ENCODE measurements around the gene ZDHHC8. TPM values are rescaled to one million over a fixed set of nuclear protein-coding genes. Genes with fewer than 3 reads are reported as not detected.

Gene ZDHHC8
- total and polyA plus RNA-seq, 11 donors: 15.7 to 45.2 (median 38.2) TPM

DNA sequence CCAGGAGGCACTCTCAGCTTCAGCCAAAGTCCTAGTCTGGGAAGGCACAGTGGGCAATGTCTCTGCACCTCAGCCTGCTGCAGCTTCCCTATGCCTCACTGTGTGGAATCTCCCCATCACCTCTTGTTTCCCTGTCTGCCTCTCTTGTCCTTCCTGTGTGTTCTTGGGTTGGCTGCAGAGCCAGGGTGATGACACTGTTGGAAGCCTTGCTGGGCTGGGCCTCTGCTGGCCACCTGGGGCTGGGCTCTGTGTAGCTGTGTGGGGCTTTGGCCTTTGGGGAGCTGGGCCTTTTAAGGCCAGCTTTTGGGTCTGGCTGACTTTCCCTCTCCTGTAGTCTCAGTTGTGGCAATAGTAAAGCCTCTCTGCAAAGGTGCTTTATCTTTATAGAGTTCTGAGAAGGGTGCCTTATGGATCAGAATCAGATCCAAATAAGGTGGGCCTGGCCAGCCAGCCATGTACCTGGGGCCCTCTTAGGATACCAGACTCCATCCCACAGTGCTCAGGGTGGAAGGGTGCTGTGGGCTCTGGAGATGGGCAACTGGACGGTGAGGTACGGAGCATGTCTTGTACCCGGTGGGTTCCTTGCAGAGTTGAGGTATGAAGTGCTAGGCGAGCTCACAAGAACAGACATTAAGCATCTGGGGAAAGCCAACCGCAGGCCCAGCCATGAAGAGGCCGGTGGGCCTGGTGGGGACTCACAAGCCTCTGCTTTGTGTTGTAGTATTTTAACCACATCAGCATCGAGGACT is 26.0 kb upstream of the ZDHHC8 start:
- no peak overlapping the region for H3K27ac ChIP-seq
- no peak overlapping the region for H3K4me3 ChIP-seq
- intact Hi-C loops (cut with DNase I): loop anchor here in 1 of 10 donors (10.0 kb wide), 1 partner anchor 131 kb away; no protein-coding TSS in a partner anchor
- DNase-seq (peak in 1 of 5 donors; percentile 15), ATAC-seq (no peak)
- no peaks in the 10 kb centered on the region for H3K4me1 ChIP-seq
- no peak for TF ChIP-seq POLR2A (IDR thresholded peaks at IDR 0.05)
- TF ChIP-seq, protein P1, sequence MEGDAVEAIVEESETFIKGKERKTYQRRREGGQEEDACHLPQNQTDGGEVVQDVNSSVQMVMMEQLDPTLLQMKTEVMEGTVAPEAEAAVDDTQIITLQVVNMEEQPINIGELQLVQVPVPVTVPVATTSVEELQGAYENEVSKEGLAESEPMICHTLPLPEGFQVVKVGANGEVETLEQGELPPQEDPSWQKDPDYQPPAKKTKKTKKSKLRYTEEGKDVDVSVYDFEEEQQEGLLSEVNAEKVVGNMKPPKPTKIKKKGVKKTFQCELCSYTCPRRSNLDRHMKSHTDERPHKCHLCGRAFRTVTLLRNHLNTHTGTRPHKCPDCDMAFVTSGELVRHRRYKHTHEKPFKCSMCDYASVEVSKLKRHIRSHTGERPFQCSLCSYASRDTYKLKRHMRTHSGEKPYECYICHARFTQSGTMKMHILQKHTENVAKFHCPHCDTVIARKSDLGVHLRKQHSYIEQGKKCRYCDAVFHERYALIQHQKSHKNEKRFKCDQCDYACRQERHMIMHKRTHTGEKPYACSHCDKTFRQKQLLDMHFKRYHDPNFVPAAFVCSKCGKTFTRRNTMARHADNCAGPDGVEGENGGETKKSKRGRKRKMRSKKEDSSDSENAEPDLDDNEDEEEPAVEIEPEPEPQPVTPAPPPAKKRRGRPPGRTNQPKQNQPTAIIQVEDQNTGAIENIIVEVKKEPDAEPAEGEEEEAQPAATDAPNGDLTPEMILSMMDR (IDR thresholded peaks at IDR 0.05): no peak
- no peaks in the 10 kb centered on the region for H3K9me3 ChIP-seq
- H3K27me3 ChIP-seq: no peaks in the 10 kb centered on the region
- 88 to 96% (median 94%) methylated on average over 4 to 7 of the region's 7 CpGs for WGBS, 4 donors
- H3K36me3 ChIP-seq: peaks cover 0 to 97% (median 94%) of the 10 kb centered on the region in 9 donors

DNA sequence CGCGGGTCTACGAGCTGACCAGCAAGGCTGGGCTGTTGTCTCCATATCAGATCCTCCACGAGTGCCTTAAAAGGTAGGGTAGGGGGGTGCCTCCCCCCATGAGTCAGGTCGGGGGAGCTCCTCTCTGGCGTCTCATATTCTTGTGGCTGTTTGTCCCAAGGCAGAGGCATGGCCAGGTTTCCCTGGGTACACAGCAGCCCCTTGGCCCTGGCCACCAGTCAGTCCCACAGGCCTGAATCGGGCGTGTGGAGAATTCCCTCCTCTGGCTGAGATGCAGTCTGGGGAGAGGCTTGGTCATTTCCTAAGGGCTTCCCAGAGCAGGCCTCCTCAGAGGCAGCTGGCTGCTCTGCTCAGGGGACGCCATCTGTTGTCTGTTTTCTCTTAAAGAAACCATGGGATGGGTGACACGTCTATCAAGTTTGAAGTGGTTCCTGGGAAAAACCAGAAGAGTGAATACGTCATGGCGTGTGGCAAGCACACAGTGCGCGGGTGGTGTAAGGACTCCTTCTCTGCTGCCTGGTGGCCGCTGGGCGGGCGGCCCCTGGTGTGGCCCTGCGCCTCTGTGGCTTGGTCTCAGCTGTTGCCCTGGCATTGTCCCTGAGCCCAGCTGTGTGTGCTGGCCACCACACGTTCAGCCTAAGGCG is 25.3 kb upstream of the ZDHHC8 start:
- H3K9me3 ChIP-seq: no peaks in the 10 kb centered on the region
- H3K27me3 ChIP-seq: no peaks in the 10 kb centered on the region
- no peak for ATAC-seq
- intact Hi-C loops (cut with DNase I): loop anchor here in 1 of 10 donors (10.0 kb wide), 1 partner anchor 132 kb away; no protein-coding TSS in a partner anchor
- H3K27ac ChIP-seq: no peak overlapping the region
- H3K4me1 ChIP-seq: peaks cover 0 to 3% (median 0%) of the 10 kb centered on the region in 12 donors
- TF ChIP-seq, protein P1 (IDR thresholded peaks at IDR 0.05): no peak
- TF ChIP-seq POLR2A (IDR thresholded peaks at IDR 0.05): no peak
- peak in 2 of 5 donors; percentile 13 to 60 for DNase-seq
- H3K36me3 ChIP-seq: peaks cover 0 to 97% (median 94%) of the 10 kb centered on the region in 9 donors
- no peak overlapping the region for H3K4me3 ChIP-seq
- WGBS, 4 donors: 81 to 90% (median 86%) methylated on average over 10 to 20 of the region's 20 CpGs

DNA sequence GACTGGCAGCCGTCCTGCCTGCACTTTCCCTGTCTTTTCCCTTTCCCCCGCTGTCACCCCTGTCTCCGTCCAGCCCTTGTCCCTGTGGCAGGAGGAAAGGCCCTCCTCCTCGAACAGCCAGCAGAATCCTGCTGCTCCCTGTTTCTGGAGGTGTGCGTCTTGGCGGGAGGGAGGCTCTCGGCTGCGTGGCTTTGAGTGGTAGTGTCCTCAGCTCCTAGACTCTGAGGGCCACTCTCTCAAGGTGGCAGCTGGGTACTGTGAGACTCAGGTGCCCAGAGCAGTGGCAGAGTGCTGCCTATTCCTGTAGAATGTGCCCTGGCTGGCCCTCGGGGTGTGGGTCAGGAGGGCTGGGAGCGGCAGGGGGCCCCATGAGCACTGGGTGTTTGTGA is 24.8 kb upstream of the ZDHHC8 start:
- H3K4me1 ChIP-seq: peaks cover 0 to 8% (median 0%) of the 10 kb centered on the region in 12 donors
- intact Hi-C loops (cut with DNase I): loop anchor here in 1 of 10 donors (10.0 kb wide), 1 partner anchor 132 kb away; no protein-coding TSS in a partner anchor
- H3K27me3 ChIP-seq: no peaks in the 10 kb centered on the region
- no peaks in the 10 kb centered on the region for H3K9me3 ChIP-seq
- TF ChIP-seq, protein P1 (IDR thresholded peaks at IDR 0.05): no peak
- TF ChIP-seq POLR2A (IDR thresholded peaks at IDR 0.05): no peak
- ATAC-seq (no peak), DNase-seq (peak in 2 of 5 donors; percentile 13 to 37)
- H3K27ac ChIP-seq: no peak overlapping the region
- peaks cover 0 to 96% (median 93%) of the 10 kb centered on the region in 9 donors for H3K36me3 ChIP-seq
- WGBS, 4 donors: 89 to 95% (median 92%) methylated on average over 6 to 10 of the region's 10 CpGs
- no peak overlapping the region for H3K4me3 ChIP-seq

DNA sequence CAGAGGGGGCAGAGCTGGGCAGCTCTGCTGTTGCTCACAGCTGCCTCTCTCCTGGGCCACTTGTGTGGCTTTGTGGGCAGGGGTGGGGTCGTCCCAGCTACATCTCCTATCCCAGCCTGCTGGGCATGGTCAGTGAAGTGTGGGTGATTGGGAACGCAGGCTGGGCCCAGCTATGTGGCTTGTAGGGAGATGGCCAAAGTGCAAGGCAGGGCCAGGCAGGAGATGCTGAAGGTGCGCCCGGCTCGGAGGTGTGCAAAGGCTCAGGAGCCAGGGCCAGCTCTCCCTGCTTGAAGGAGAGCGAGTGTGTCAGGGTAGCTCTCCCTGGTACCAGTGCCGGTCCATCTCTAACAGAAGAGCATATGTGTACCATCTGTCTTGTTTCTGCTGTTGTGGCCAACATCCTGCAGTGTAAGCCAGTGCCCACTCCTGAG is 24.1 kb upstream of the ZDHHC8 start:
- Histone ChIP-seq H3K27ac (no peak overlapping the region), H3K4me1 (peaks cover 0 to 15% (median 0%) of the 10 kb centered on the region in 12 donors), H3K36me3 (peaks cover 0 to 96% (median 93%) of the 10 kb centered on the region in 9 donors), H3K9me3 (no peaks in the 10 kb centered on the region), H3K27me3 (no peaks in the 10 kb centered on the region), H3K4me3 (no peak overlapping the region)
- TF ChIP-seq, protein P1 (IDR thresholded peaks at IDR 0.05): no peak
- TF ChIP-seq POLR2A (IDR thresholded peaks at IDR 0.05): no peak
- intact Hi-C loops (cut with DNase I): loop anchor here in 1 of 10 donors (10.0 kb wide), 1 partner anchor 133 kb away; no protein-coding TSS in a partner anchor
- ATAC-seq (no peak), DNase-seq (peak in 2 of 5 donors; percentile 6 to 44)
- 94 to 98% (median 94%) methylated on average over 6 to 7 of the region's 7 CpGs for whole genome bisulfite sequencing, 4 donors
